HG03097 (cell line): ENCODE data around the gene TMEM107.
A peak's percentile ranks its signal among the peaks of the same experiment; 100 is the strongest.

Experiments used
- ATAC-seq: cut with Tn5 transposase; IDR thresholded peaks from one replicate; pipeline ENCODE4 v1.9.1; 2021; ENCODE audit not compliant: unreplicated experiment, low FRiP score

Gene TMEM107

GRCh38 chr17:8140065-8141029 lies 35.8 kb downstream of the TMEM107 start:
- no peak for ATAC-seq

- ATAC-seq: peak; percentile 81
Observed at GRCh38 chr17:8138672-8139371, 37.4 kb downstream of the TMEM107 start.

- ATAC-seq: no peak
Observed at GRCh38 chr17:8138374-8138671, 37.9 kb downstream of the TMEM107 start.

GRCh38 chr17:8137645-8138373 lies 38.4 kb downstream of the TMEM107 start:
- peak; percentile 2 for ATAC-seq

- ATAC-seq: no peak
Observed at GRCh38 chr17:8133941-8134340, 42.2 kb downstream of the TMEM107 start.

GRCh38 chr17:8133399-8133798 lies 42.8 kb downstream of the TMEM107 start:
- ATAC-seq: no peak

GRCh38 chr17:8131844-8132441 lies 44.2 kb downstream of the TMEM107 start:
- ATAC-seq: no peak

GRCh38 chr17:8128125-8128784 lies 47.9 kb downstream of the TMEM107 start:
- ATAC-seq: no peak

- ATAC-seq: no peak
Observed at GRCh38 chr17:8126491-8127066, 49.6 kb downstream of the TMEM107 start.

GRCh38 chr17:8125947-8126490 lies 50.2 kb downstream of the TMEM107 start:
- no peak for ATAC-seq

- ATAC-seq: no peak
Observed at GRCh38 chr17:8125154-8125946, 50.8 kb downstream of the TMEM107 start.

- ATAC-seq: no peak
Observed at GRCh38 chr17:8124350-8125153, 51.6 kb downstream of the TMEM107 start.

- ATAC-seq: no peak
Observed at GRCh38 chr17:8123695-8124349, 52.4 kb downstream of the TMEM107 start, which contains the start of gene HES7. TSS of gene HES7 (minus strand) at chr17:8124106. CDS start at chr17:8124084, 22 bp downstream.

GRCh38 chr17:8122924-8123694 lies 53.1 kb downstream of the TMEM107 start:
- no peak for ATAC-seq
